Esophagus muscularis mucosa (tissue), 4 donors: ENCODE measurements around the gene DDO. TPM values are rescaled to one million over a fixed set of nuclear protein-coding genes. Genes with fewer than 3 reads are reported as not detected.

ENCODE experiments used
- DNase-seq: peaks from one replicate; pipeline ENCODE4 v3.0.0-alpha.2; 2017; ENCODE audit errors: extremely low spot score
- H3K27ac ChIP-seq, 4 donors: fragments of 200-600 bp; sonication (generic); replicated peaks in 1 of 4; 1 replicate in 3 of 4; 2 replicates in 1 of 4; pipeline ENCODE4 v1.5.1; 2016 to 2019; ENCODE audit warnings: mild to moderate bottlenecking in 1 of 4
- H3K27me3 ChIP-seq, 4 donors: fragments of 200-600 bp; sonication (generic); one replicate each; pipeline versions ENCODE4 v1.5.1 to v1.6.0; 2016 to 2019
- H3K36me3 ChIP-seq, 4 donors: fragments of 200-600 bp; sonication (generic); one replicate each; pipeline ENCODE4 v1.5.1; 2016 to 2019
- H3K4me1 ChIP-seq, 4 donors: fragments of 200-600 bp; sonication (generic); one replicate each; pipeline ENCODE4 v1.5.1; 2016 to 2019
- H3K4me3 ChIP-seq, 4 donors: fragments of 200-600 bp; sonication (generic); 1 replicate in 2 of 4; 2 replicates in 2 of 4; pipeline ENCODE4 v1.5.1; 2016 to 2019; ENCODE audit warnings: mild to moderate bottlenecking in 4 of 4, moderate library complexity in 1 of 4
- H3K9me3 ChIP-seq, 4 donors: fragments of 200-600 bp; sonication (generic); 1 replicate in 3 of 4; 2 replicates in 1 of 4; pipeline ENCODE4 v1.5.1; 2016 to 2019
- CTCF ChIP-seq, 3 experiments: fragments of 200-600 bp in 2 of 3; fragments of 450-650 bp in 1 of 3; sonication (generic) in 2 of 3; IDR thresholded peaks; one replicate each; pipeline ENCODE4 v1.5.1; 2017 to 2019; ENCODE audit warnings: antibody characterized with exemption in 3 of 3, mild to moderate bottlenecking in 2 of 3, moderate library complexity in 1 of 3
- EP300 ChIP-seq: sonication (generic); formaldehyde crosslinking; IDR thresholded peaks from one replicate; pipeline ENCODE4 v1.6.1; 2017; ENCODE audit warnings: antibody characterized with exemption
- POLR2A ChIP-seq: fragments of 450-650 bp; IDR thresholded peaks from one replicate; pipeline ENCODE4 v1.6.1; 2017; ENCODE audit warnings: antibody characterized with exemption, moderate library complexity, mild to moderate bottlenecking, low read depth
- POLR2AphosphoS5 ChIP-seq, 2 donors: sonication (generic); formaldehyde crosslinking; IDR thresholded peaks; one replicate each; pipeline ENCODE4 v1.6.1; 2017; ENCODE audit warnings: antibody characterized with exemption in 2 of 2
- WGBS: methylation state at CpG from one replicate; pipeline ENCODE4 v1.1.5; 2018; 5-methylcytosine and 5-hydroxymethylcytosine counted together
- intact Hi-C: fragments of 100-400 bp; cut with DNase I; formaldehyde crosslinking; loops from one replicate; pipeline ENCODE4 v1.15.1; 2023
- total RNA-seq, 4 donors: library from RNA; depleted of rRNA; stranded (reverse); fragments of >200 nt; gene quantifications; one replicate each; pipeline versions ENCODE4 v1.1.0 to v1.2.1, GENCODE V29; 2016

Gene DDO
- total RNA-seq, 4 donors from 2014 or later = 0.29 to 2.1 (median 1.1) TPM

DNA sequence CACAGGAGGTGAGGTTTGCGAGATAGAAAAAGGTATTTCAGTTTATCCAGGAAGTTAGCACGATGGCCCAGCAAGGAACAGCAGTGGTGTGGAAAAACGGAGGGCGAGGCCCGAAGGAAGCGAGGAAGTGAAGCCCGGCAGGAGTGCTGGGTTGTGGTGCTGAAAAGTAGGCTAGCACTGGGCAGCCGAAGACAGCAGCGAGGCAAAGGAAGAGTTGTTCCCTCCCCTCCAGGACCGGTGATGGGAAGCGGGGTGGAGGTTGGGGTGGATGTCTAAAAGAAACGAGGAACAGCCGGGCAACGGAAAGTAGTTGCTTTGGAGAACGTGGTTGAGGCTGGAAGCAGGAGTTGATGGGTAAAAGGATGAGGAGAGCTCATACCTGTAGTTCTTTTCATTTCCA lies 58.6 kb downstream of the DDO start:
- H3K36me3 ChIP-seq = no peaks in the 10 kb centered on the region
- H3K4me1 ChIP-seq = peaks cover 4 to 82% (median 77%) of the 10 kb centered on the region in 4 donors
- no peak for TF ChIP-seq POLR2A
- no peak for TF ChIP-seq CTCF (IDR thresholded peaks at IDR 0.05)
- no peak for TF ChIP-seq EP300
- TF ChIP-seq POLR2AphosphoS5 (IDR thresholded peaks at IDR 0.05) = no peak
- H3K4me3 ChIP-seq = peak overlapping the region; percentile 67 to 78 (median 76)
- DNase-seq = no peak
- peaks cover 0 to 3% (median 0%) of the 10 kb centered on the region in 4 donors for H3K27me3 ChIP-seq
- intact Hi-C loops = no loop called here
- H3K27ac ChIP-seq = peak overlapping the region; percentile 94 to 98 (median 96)
- no peaks in the 10 kb centered on the region for H3K9me3 ChIP-seq
- WGBS = 70% methylated on average over 15 of the region's 15 CpGs

DNA sequence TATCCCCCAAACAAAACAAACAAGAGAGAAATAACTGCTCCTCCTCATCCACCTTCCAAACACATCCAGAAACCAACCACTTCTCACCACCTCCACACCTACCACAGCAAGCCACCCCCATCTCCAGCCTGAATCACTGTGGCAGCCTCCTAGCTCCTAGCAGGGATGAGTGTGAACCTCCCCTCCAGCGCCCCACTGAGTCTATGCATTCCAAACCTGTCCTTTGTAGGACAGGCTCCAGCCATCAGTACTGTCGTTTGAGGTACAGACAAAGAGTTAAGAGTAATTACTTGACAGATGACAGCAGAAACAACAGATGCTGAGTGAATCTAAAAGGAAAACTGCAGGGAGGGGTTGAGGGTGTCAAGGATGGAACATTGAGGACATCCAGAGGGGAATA lies 59.6 kb downstream of the DDO start:
- peak overlapping the region; percentile 94 to 98 (median 96) for H3K27ac ChIP-seq
- no peak for DNase-seq
- H3K27me3 ChIP-seq = peaks cover 0 to 3% (median 0%) of the 10 kb centered on the region in 4 donors
- 46% methylated on average over 2 of the region's 2 CpGs for WGBS
- intact Hi-C loops = no loop called here
- H3K9me3 ChIP-seq = no peaks in the 10 kb centered on the region
- no peaks in the 10 kb centered on the region for H3K36me3 ChIP-seq
- H3K4me1 ChIP-seq = peaks cover 4 to 92% (median 86%) of the 10 kb centered on the region in 4 donors
- H3K4me3 ChIP-seq = peak overlapping the region in 1 of 4 donors; percentile 78
- TF ChIP-seq POLR2A (no peak), POLR2AphosphoS5 (IDR thresholded peaks at IDR 0.05) (no peak), CTCF (IDR thresholded peaks at IDR 0.05) (no peak), EP300 (no peak)

DNA sequence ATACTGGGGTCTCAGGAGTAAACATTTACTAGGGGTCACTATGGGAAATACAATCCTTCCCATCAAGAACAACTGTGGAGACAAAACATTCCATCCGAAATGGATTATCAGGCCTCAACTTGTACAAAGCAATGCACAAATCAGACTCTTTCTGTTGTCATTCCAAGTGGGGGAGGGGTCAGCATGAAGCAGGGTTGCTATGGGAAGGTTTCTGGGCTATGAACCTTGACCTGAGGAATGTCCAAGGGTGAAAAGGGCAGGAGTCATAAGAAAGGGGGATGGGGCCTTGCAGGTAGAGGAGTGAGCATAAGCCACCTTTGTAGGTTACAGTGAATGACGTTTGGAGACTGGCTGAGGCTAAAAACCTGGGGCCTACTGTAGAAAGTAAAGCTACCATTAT lies 60.4 kb downstream of the DDO start:
- Histone ChIP-seq H3K27me3 (peaks cover 0 to 3% (median 0%) of the 10 kb centered on the region in 4 donors), H3K27ac (peak overlapping the region; percentile 94 to 98 (median 96)), H3K36me3 (no peaks in the 10 kb centered on the region), H3K4me1 (peaks cover 4 to 92% (median 89%) of the 10 kb centered on the region in 4 donors), H3K9me3 (no peaks in the 10 kb centered on the region), H3K4me3 (no peak overlapping the region)
- intact Hi-C loops = no loop called here
- no peak for DNase-seq
- TF ChIP-seq CTCF (IDR thresholded peaks at IDR 0.05) = no peak
- no peak for TF ChIP-seq EP300
- no peak for TF ChIP-seq POLR2A
- no peak for TF ChIP-seq POLR2AphosphoS5 (IDR thresholded peaks at IDR 0.05)
- WGBS = 70% methylated on average over 2 of the region's 2 CpGs

GRCh38 chr6:110354153-110354552 lies 61.2 kb downstream of the DDO start:
- Histone ChIP-seq H3K4me1 (peaks cover 4 to 97% (median 89%) of the 10 kb centered on the region in 4 donors), H3K27me3 (peaks cover 0 to 3% (median 0%) of the 10 kb centered on the region in 4 donors), H3K27ac (peak overlapping the region; percentile 94 to 98 (median 96)), H3K9me3 (no peaks in the 10 kb centered on the region), H3K36me3 (no peaks in the 10 kb centered on the region), H3K4me3 (no peak overlapping the region)
- TF ChIP-seq EP300 (no peak), CTCF (IDR thresholded peaks at IDR 0.05) (no peak), POLR2A (no peak)
- no peak for DNase-seq
- 60% methylated on average over 2 of the region's 2 CpGs for WGBS
- intact Hi-C loops = no loop called here

DNA sequence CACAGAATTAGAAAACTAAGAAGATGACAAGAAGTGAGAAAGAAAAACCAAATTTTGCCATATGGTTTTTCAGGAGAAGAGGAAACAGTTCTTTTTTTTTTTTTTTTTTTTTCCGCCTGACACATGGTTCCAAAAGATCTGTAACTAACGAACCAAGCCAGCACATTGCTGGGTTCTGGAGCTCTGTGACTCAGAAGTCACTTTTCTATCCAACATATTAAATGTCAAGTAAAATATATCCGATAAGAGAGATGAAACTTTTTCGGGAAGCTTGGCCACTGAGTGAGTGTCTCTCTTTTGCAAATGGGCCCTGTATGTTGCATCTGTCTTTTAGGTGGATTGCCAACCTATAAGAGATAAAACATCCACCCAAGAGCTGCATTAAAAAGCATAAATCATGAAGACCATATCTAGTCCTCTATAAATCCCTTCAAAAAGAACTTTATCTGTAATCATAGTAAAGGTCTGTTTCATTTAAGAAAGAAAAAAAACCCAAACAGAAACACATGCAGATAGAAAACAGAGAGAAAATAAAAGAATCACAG lies 61.8 kb downstream of the DDO start:
- WGBS = 32% methylated on average over 4 of the region's 4 CpGs
- DNase-seq = no peak
- H3K36me3 ChIP-seq = no peaks in the 10 kb centered on the region
- no peak overlapping the region for H3K4me3 ChIP-seq
- intact Hi-C loops = no loop called here
- H3K9me3 ChIP-seq = no peaks in the 10 kb centered on the region
- H3K4me1 ChIP-seq = peaks cover 4 to 97% (median 89%) of the 10 kb centered on the region in 4 donors
- H3K27me3 ChIP-seq = peaks cover 0 to 3% (median 0%) of the 10 kb centered on the region in 4 donors
- TF ChIP-seq POLR2AphosphoS5 (IDR thresholded peaks at IDR 0.05) (no peak), EP300 (no peak), POLR2A (no peak), CTCF (IDR thresholded peaks at IDR 0.05) (no peak)
- peak overlapping the region; percentile 94 to 98 (median 96) for H3K27ac ChIP-seq
